Fibroblast of lung (primary cell): ENCODE measurements around the gene TRIM8. TPM values are rescaled to one million over a fixed set of nuclear protein-coding genes. Genes with fewer than 3 reads are reported as not detected.
A peak's percentile ranks its signal among the peaks of the same experiment; 100 is the strongest.

Experiments
- DNase-seq, 2 donors: peaks; one replicate each; pipeline versions ENCODE4 v3.0.0 to v3.0.0-alpha.2; 2010; ENCODE audit warnings: low read depth in 2 of 2
- H2AFZ ChIP-seq: 2 replicates; pipeline ENCODE4 v1.5.1; 2012; ENCODE audit warnings: low read length, control low read depth, inconsistent platforms
- H3K27ac ChIP-seq: 2 replicates; pipeline ENCODE4 v1.5.1; 2011; ENCODE audit warnings: low read length, control low read depth; ENCODE audit not compliant: insufficient read depth
- H3K27me3 ChIP-seq: 2 replicates; pipeline ENCODE4 v1.5.1; 2011; ENCODE audit warnings: mild to moderate bottlenecking, low read length; ENCODE audit not compliant: control insufficient read depth, insufficient read depth
- H3K36me3 ChIP-seq: 2 replicates; pipeline ENCODE4 v1.5.1; 2011; ENCODE audit warnings: low read length; ENCODE audit not compliant: control insufficient read depth, insufficient read depth
- H3K4me1 ChIP-seq: 2 replicates; pipeline ENCODE4 v1.5.1; 2011; ENCODE audit warnings: low read length; ENCODE audit not compliant: control insufficient read depth, insufficient read depth; ENCODE audit errors: extremely low read depth
- H3K4me2 ChIP-seq: 2 replicates; pipeline ENCODE4 v1.5.1; 2011; ENCODE audit warnings: low read length, control low read depth; ENCODE audit not compliant: insufficient read depth; ENCODE audit errors: extremely low read depth
- H3K4me3 ChIP-seq, 4 experiments: fragments of 200-600 bp in 1 of 4; sonication (generic) in 1 of 4; replicated peaks in 1 of 4; 2 replicates each; pipeline ENCODE4 v1.5.1; 2011 to 2016; ENCODE audit warnings: low read length in 4 of 4, low read depth in 3 of 4, mild to moderate bottlenecking in 3 of 4, control low read depth in 2 of 4, inconsistent platforms in 1 of 4, mixed read lengths in 1 of 4; ENCODE audit not compliant: insufficient read depth in 1 of 4; ENCODE audit errors: control extremely low read depth in 1 of 4
- H3K79me2 ChIP-seq: 2 replicates; pipeline ENCODE4 v1.5.1; 2012; ENCODE audit warnings: mild to moderate bottlenecking, low read length, inconsistent platforms; ENCODE audit not compliant: control insufficient read depth, insufficient read depth
- H3K9ac ChIP-seq: 2 replicates; pipeline ENCODE4 v1.5.1; 2011; ENCODE audit warnings: mild to moderate bottlenecking, low read length, control low read depth; ENCODE audit not compliant: insufficient read depth
- H3K9me3 ChIP-seq: 2 replicates; pipeline ENCODE4 v1.5.1; 2012; ENCODE audit warnings: low read depth, low read length; ENCODE audit not compliant: control insufficient read depth, insufficient read depth
- H4K20me1 ChIP-seq: 2 replicates; pipeline ENCODE4 v1.5.1; 2011; ENCODE audit warnings: low read length; ENCODE audit not compliant: control insufficient read depth, insufficient read depth; ENCODE audit errors: extremely low read depth
- CTCF ChIP-seq, 2 donors: IDR thresholded peaks in 1 of 2; conservative IDR thresholded peaks in 1 of 2; 1 replicate in 1 of 2; 2 replicates in 1 of 2; pipeline ENCODE4 v1.5.1; 2011 to 2012; ENCODE audit warnings: low read length in 2 of 2, control low read depth in 1 of 2, inconsistent platforms in 1 of 2, low read depth in 1 of 2, mild to moderate bottlenecking in 1 of 2
- EZH2 ChIP-seq: IDR thresholded peaks from 2 replicates; pipeline ENCODE4 v1.5.1; 2012; ENCODE audit warnings: low read length, control low read depth, mild to moderate bottlenecking; ENCODE audit errors: missing control alignments
- polyA plus RNA-seq, 2 donors: library from polyadenylated mRNA; depleted of rRNA in 1 of 2; stranded (reverse) in 1 of 2; unstranded in 1 of 2; fragments of >200 nt; gene quantifications; 2 replicates each; pipeline ENCODE4 v1.2.1, GENCODE V29; 2011 to 2012; ENCODE audit warnings: missing spikeins in 1 of 2
- total RNA-seq: library from RNA; depleted of rRNA; stranded (reverse); fragments of >200 nt; gene quantifications from 2 replicates; pipeline ENCODE4 v1.2.1, GENCODE V29; 2014

TRIM8 gene
- total and polyA plus RNA-seq, 2 donors (not counting 1 experiment from before 2014, with no cell fraction given): 93.2 to 143 TPM

- peaks cover 8% of the 10 kb centered on the region for H3K36me3 ChIP-seq
- DNase-seq: no peak
- H3K4me1 ChIP-seq: peaks cover 20% of the 10 kb centered on the region
- no peak for TF ChIP-seq CTCF (conservative IDR thresholded peaks at IDR 0.05 in 1 of 2, IDR thresholded peaks at IDR 0.05 in 1 of 2; ENCODE audit: low read depth in 1 of 2, low read length in 2 of 2)
- no peaks in the 10 kb centered on the region for H4K20me1 ChIP-seq
- H3K4me3 ChIP-seq: no peak overlapping the region
- H3K9ac ChIP-seq: no peak overlapping the region
- no peak overlapping the region for H2AFZ ChIP-seq
- no peak overlapping the region for H3K27ac ChIP-seq
- H3K79me2 ChIP-seq: no peaks in the 10 kb centered on the region
- no peak overlapping the region for H3K4me2 ChIP-seq
- no peaks in the 10 kb centered on the region for H3K27me3 ChIP-seq
- no peaks in the 10 kb centered on the region for H3K9me3 ChIP-seq
Observed at GRCh38 chr10:102613785-102614184, 30.5 kb upstream of the TRIM8 start.

GRCh38 chr10:102614888-102615287, 29.4 kb upstream of the TRIM8 start:
- Histone ChIP-seq H3K4me3 (no peak overlapping the region), H3K27ac (no peak overlapping the region), H3K9me3 (no peaks in the 10 kb centered on the region), H3K4me1 (peaks cover 20% of the 10 kb centered on the region), H3K27me3 (no peaks in the 10 kb centered on the region), H3K36me3 (peaks cover 8% of the 10 kb centered on the region), H4K20me1 (no peaks in the 10 kb centered on the region), H3K9ac (no peak overlapping the region), H3K4me2 (no peak overlapping the region), H2AFZ (no peak overlapping the region), H3K79me2 (no peaks in the 10 kb centered on the region)
- DNase-seq: no peak
- TF ChIP-seq CTCF (conservative IDR thresholded peaks at IDR 0.05 in 1 of 2, IDR thresholded peaks at IDR 0.05 in 1 of 2; ENCODE audit: low read depth in 1 of 2, low read length in 2 of 2) (no peak), EZH2 (no peak)

- H4K20me1 ChIP-seq: no peaks in the 10 kb centered on the region
- peaks cover 8% of the 10 kb centered on the region for H3K36me3 ChIP-seq
- H3K9me3 ChIP-seq: no peaks in the 10 kb centered on the region
- H3K79me2 ChIP-seq: no peaks in the 10 kb centered on the region
- no peak overlapping the region for H3K27ac ChIP-seq
- no peak overlapping the region for H3K4me2 ChIP-seq
- no peaks in the 10 kb centered on the region for H3K27me3 ChIP-seq
- no peak for DNase-seq
- no peak overlapping the region for H2AFZ ChIP-seq
- TF ChIP-seq CTCF (conservative IDR thresholded peaks at IDR 0.05 in 1 of 2, IDR thresholded peaks at IDR 0.05 in 1 of 2; ENCODE audit: low read depth in 1 of 2, low read length in 2 of 2): peak; percentile 20 to 44
- no peak for TF ChIP-seq EZH2
- H3K4me1 ChIP-seq: peaks cover 21% of the 10 kb centered on the region
- H3K9ac ChIP-seq: no peak overlapping the region
- H3K4me3 ChIP-seq: no peak overlapping the region
Observed at GRCh38 chr10:102615361-102615760, 28.9 kb upstream of the TRIM8 start.
